ENCODE measurements around the gene PTPRT.

Gene PTPRT

DNA sequence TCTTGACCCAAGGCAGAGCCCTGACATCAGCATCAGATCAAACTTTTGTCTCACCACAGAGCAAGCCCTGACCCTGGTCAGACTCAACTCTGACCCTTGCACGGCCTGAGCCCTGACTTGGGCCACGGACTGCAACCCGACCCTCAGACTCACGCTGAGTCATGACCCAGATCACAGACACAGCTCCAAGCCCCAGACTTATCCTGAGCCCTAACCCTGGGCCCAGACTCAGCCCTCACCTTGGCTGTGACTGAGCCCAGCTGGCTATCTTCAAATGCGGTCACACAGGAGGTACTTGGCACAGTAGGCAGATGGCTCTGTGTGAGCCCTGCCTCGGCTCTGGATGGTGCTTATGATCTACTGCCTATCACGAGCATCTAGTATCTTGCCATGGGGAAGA is 602.3 kb downstream of the PTPRT start:
- TF ChIP-seq ZFX (IDR thresholded peaks at IDR 0.05; ENCODE audit: borderline replicate concordance), result no peak
- TF ChIP-seq, protein P1, sequence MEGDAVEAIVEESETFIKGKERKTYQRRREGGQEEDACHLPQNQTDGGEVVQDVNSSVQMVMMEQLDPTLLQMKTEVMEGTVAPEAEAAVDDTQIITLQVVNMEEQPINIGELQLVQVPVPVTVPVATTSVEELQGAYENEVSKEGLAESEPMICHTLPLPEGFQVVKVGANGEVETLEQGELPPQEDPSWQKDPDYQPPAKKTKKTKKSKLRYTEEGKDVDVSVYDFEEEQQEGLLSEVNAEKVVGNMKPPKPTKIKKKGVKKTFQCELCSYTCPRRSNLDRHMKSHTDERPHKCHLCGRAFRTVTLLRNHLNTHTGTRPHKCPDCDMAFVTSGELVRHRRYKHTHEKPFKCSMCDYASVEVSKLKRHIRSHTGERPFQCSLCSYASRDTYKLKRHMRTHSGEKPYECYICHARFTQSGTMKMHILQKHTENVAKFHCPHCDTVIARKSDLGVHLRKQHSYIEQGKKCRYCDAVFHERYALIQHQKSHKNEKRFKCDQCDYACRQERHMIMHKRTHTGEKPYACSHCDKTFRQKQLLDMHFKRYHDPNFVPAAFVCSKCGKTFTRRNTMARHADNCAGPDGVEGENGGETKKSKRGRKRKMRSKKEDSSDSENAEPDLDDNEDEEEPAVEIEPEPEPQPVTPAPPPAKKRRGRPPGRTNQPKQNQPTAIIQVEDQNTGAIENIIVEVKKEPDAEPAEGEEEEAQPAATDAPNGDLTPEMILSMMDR (IDR thresholded peaks at IDR 0.05), result no peak
- H3K27ac ChIP-seq, result no peak overlapping the region

DNA sequence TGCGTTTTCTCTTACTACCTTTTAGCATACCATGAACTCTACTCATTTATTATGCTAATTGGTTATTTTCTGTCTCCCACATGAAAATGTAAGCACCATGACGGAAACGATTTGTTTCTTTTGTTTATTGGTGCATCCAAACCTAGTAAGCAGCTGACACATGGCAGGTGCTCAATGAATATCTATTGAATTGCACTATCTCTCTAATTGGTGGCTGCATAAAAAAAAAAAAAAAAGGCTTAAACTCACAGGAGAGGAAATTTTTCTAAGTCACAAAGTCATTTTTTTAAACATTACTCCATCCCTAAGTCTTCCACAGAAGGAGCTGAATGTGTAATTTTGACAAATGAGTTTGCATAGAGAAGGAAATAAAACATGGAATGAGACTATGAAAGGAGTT is 608.4 kb downstream of the PTPRT start:
- no peak overlapping the region for H3K27ac ChIP-seq
- TF ChIP-seq ZFX (IDR thresholded peaks at IDR 0.05; ENCODE audit: borderline replicate concordance), result no peak
- TF ChIP-seq, protein P1 (IDR thresholded peaks at IDR 0.05), result no peak

DNA sequence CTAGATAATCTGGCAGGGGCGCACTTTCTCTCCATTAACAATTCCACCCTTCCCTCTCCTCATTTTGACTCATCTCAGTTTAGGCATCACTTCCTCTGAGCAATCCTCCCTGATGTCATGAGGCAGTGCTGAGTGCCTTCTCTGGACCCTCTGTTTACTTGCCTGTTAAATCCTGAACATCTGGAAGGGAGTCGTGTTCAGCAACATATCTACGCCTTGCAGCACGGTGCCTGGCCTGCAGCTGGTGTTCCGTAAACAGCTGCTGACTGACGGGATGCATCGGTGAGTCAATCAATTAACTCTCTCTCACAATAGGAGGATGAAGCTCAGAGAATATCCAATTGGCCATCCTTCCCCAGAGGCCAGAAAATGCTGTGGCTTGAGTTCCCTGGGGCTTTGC is 613.5 kb downstream of the PTPRT start:
- TF ChIP-seq, protein P1 (IDR thresholded peaks at IDR 0.05), result no peak
- TF ChIP-seq ZFX (IDR thresholded peaks at IDR 0.05; ENCODE audit: borderline replicate concordance), result no peak
- no peak overlapping the region for H3K27ac ChIP-seq

DNA sequence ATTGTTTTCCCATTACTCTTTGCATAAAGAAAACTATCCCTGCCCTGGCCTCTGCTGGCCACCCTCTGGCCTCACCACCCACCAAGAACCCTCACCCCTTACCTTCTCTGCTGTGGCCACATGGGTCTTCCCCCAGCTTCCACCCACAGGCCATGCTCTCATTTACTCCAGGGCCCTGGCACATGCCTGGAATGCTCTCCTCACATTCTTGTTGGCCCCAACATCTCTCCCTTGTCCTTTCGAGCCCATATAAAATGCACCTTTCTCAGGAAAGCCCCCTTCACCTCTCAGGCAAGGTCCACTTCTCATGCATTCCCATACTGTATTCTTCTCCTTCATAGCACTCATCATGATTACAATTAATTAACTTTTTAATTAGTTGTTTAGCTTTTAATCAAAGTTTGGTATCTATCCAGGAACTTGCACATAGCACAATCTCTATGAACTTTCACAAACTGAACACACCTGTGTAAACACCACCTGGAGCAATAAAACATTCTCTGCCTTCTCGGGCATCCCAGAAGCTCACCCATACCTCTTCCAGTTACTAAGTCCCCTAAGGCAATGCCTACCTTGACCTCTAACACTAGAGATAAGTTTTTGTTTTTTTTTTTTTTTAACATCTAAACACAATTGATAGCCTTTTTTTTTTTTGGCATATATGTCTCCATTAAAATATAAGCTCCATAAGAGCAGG is 617.2 kb downstream of the PTPRT start:
- TF ChIP-seq, protein P1 (IDR thresholded peaks at IDR 0.05), result no peak
- no peak for TF ChIP-seq ZFX (IDR thresholded peaks at IDR 0.05; ENCODE audit: borderline replicate concordance)
- no peak overlapping the region for H3K27ac ChIP-seq

DNA sequence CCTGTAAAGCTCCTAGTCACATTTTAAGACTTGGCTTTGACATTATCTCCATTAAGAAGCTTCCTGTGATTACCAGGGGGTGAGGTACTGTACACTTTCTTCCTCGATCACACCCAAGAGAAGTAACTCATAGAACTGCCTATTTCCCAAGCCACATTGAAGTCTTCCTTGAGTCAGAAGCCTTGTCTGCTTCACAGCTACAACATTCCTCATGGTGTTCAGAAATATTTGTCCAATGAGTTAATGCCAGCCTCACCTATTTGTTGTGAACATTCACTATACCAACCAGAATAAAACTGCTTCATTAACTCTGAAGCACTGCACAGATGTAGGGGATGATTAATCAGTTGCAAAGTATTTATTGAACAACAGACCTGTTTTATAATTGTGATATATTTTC is 622.3 kb downstream of the PTPRT start:
- TF ChIP-seq, protein P1 (IDR thresholded peaks at IDR 0.05), result no peak
- no peak for TF ChIP-seq ZFX (IDR thresholded peaks at IDR 0.05; ENCODE audit: borderline replicate concordance)
- no peak overlapping the region for H3K27ac ChIP-seq

DNA sequence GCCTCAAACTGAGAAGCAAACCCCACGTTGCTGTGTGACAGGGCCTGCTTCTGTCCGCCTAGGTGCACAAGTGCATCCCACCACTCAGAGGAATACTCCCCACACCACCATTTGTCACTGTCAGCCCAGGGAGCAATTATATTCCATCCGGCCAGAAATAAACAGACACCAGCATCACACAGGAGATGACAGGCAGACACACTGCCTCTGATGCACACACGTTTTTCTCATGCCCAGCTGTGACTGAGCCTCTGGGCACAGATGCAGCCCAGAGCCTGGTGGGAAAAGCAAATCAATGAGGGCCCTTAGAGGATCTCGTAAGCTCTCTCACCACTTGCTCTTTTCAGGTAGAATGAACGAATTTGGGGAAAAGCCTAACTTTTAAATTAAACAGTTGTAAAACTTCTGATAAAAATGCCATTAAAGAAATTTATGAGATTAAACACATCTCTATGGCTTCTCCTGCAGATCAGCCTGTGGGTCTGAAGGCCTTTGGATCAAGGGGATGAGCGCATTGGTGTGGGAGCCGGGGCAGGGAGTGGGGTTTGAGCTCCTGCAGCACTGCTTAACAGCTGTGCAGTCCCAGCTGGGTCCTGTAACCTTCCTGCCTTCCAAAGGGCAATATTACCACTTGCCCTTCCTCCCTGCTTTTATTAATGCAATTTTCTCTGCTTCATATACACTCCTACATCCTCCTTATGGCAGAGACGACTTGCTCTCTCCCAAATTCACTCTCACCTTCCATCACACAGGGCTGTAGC is 624.3 kb downstream of the PTPRT start:
- H3K27ac ChIP-seq, result no peak overlapping the region
- TF ChIP-seq ZFX (IDR thresholded peaks at IDR 0.05; ENCODE audit: borderline replicate concordance), result no peak
- TF ChIP-seq, protein P1 (IDR thresholded peaks at IDR 0.05), result no peak

DNA sequence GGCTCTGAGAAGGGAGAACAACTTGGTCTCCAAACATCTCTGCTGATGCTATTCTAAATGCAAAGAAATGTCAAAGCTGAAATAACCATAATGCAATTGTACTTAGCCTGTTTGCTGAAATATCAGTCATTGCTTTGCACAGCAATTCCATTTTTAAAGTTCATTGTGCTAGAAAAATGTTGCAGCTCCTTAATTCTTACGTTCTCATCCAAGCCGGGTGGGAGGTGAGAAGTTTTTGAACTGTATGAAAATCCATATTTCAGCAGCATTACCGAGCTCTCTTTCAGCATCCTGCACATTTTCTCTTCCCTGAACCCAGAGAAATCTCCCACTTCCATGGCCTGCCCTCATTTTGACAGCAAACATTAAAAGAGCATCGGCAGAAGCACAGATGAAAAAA is 630.0 kb downstream of the PTPRT start:
- TF ChIP-seq, protein P1 (IDR thresholded peaks at IDR 0.05), result no peak
- no peak for TF ChIP-seq ZFX (IDR thresholded peaks at IDR 0.05; ENCODE audit: borderline replicate concordance)
- H3K27ac ChIP-seq, result no peak overlapping the region

All from 22Rv1 (cell line).